H1 (cell line): ENCODE results near the gene PLK5. TPM values are rescaled to one million over a fixed set of nuclear protein-coding genes. Genes with fewer than 3 reads are reported as not detected.

Experiments
- CREB1 ChIP-seq: IDR thresholded peaks from 2 replicates; pipeline ENCODE4 v1.6.1; 2012; ENCODE audit warnings: inconsistent platforms
- HDAC2 ChIP-seq, 2 experiments: fragments of 300-600 bp in 1 of 2; sonication (generic) in 1 of 2; IDR thresholded peaks; 2 replicates each; pipeline ENCODE4 v1.6.1; 2011 to 2012; ENCODE audit warnings: low read depth in 2 of 2, low read length in 2 of 2, mild to moderate bottlenecking in 2 of 2, moderate library complexity in 2 of 2, borderline replicate concordance in 1 of 2, inconsistent platforms in 1 of 2
- KDM4A ChIP-seq: IDR thresholded peaks from one replicate; pipeline ENCODE4 v1.7.1; 2012; ENCODE audit warnings: low read depth, mild to moderate bottlenecking, moderate library complexity, low read length, inconsistent platforms; ENCODE audit not compliant: severe bottlenecking
- SRF ChIP-seq: IDR thresholded peaks from 2 replicates; pipeline ENCODE4 v1.6.1; 2011; ENCODE audit warnings: mild to moderate bottlenecking, low read depth, low read length, moderate library complexity
- ZNF274 ChIP-seq: IDR thresholded peaks from 2 replicates; pipeline ENCODE4 v1.7.0; 2012; ENCODE audit warnings: low read length, borderline replicate concordance; ENCODE audit errors: extremely low read depth
- polyA plus RNA-seq, 7 experiments: library from polyadenylated mRNA; depleted of rRNA in 3 of 7; stranded (reverse) in 5 of 7; unstranded in 2 of 7; fragments of >200 nt in 5 of 7; fragments of 200-250 nt in 2 of 7; gene quantifications; 1 replicate in 5 of 7; 2 replicates in 1 of 7; 4 replicates in 1 of 7; pipeline versions ENCODE4 v1.2.1 to v1.2.3, GENCODE V29; 2011 to 2013; ENCODE audit warnings: missing spikeins in 2 of 7, mixed read lengths in 2 of 7
- total RNA-seq: library from RNA; stranded (reverse); fragmentation: NEBNext Ultra II Directional; extraction: Animal tissue kit (Norgen Biotek cat#: 25700); gene quantifications from 2 replicates; pipeline ENCODE4 v1.2.1, GENCODE V29; 2021

Gene PLK5
- total and polyA plus RNA-seq, 2 of the 8 experiments (the other 6 are each of a cell fraction or from before 2014, with no cell fraction given) = 0.43 to 0.45 TPM

DNA sequence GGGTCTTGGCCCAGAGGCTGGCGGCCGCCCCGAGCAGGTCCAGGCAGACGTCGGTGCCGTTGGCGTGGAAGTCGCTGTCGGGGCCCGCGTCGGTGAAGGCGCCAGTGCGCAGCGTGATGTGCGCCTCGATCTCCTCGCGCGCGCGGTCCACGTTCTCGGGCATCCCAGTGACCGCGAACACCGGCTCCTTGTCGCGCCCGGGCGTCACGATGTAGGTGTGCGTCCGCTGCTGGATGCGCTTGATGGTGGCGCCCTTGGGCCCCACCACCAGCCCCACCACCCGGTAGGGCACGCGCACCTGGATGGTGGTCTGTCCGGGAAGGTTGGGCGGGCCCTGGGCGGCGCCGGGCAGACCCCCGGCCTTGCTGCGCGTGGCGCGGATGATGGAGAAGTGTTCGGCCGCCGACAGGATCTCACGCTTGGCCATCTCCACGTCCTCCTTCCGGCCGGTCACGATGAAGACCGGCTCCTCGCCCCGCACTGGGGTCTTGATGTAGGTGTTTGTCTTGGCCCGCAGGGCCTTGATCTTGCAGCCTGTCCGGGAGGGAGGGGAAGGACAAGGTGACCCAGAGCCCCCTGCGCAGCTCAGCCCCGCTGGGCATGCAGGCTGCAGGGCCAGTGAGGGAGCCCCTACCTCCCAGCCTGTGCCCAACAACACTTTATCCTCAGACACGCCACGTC is 32.7 kb downstream of the PLK5 start (continued):
- no peak for TF ChIP-seq KDM4A
- no peak for TF ChIP-seq HDAC2 (IDR thresholded peaks at IDR 0.05; ENCODE audit: borderline replicate concordance in 1 of 2, low read depth in 2 of 2, low read length in 2 of 2)
- no peak for TF ChIP-seq SRF
- no peak for TF ChIP-seq CREB1
- TF ChIP-seq ZNF274 = no peak
